SK-N-SH (cell line): ENCODE data around the gene MAP2K5. TPM values are rescaled to one million over a fixed set of nuclear protein-coding genes. Genes with fewer than 3 reads are reported as not detected.

Experiments
- CTCF ChIA-PET: fragments of 300-600, 350-600 bp; formaldehyde crosslinking; extraction: SDS; loops from one replicate; lab custom pipeline; 2021; lab: Yijun Ruan, JAX
- POLR2A ChIA-PET: fragments of 350-600 bp; sonication (Branson Sonifier 250); formaldehyde crosslinking; extraction: SDS; loops from one replicate; lab custom pipeline; 2020; ENCODE audit warnings: antibody characterized with exemption, inconsistent platforms; lab: Yijun Ruan, JAX
- DNase-seq: peaks from one replicate; pipeline ENCODE4 v3.0.0; 2012
- H2AFZ ChIP-seq: fragments of 200-600 bp; sonication (generic); 2 replicates; pipeline ENCODE4 v1.8.1; 2016; ENCODE audit warnings: antibody characterized with exemption, mild to moderate bottlenecking, low read depth
- H3F3A ChIP-seq: fragments of 200-600 bp; sonication (generic); replicated peaks from 2 replicates; pipeline ENCODE3; 2016; ENCODE audit warnings: antibody characterized with exemption, mild to moderate bottlenecking; ENCODE audit not compliant: insufficient read depth
- H3K27ac ChIP-seq, 2 experiments: fragments of 200-500 bp in 1 of 2; fragments of 200-600 bp in 1 of 2; sonication (Bioruptor generic) in 1 of 2; sonication (generic), shearing (Covaris generic) in 1 of 2; 2 replicates each; pipeline versions ENCODE4 v1.5.1 to v1.6.1; 2014 to 2016; ENCODE audit warnings: low read depth in 2 of 2, inconsistent platforms in 1 of 2, low read length in 1 of 2, mild to moderate bottlenecking in 1 of 2, mixed read lengths in 1 of 2
- H3K27me3 ChIP-seq: fragments of 200-600 bp; sonication (generic), shearing (Covaris generic); 2 replicates; pipeline ENCODE4 v1.6.1; 2016; ENCODE audit warnings: mixed run types; ENCODE audit not compliant: insufficient read depth
- H3K36me3 ChIP-seq, 2 experiments: fragments of 200-500 bp in 1 of 2; fragments of 200-600 bp in 1 of 2; sonication (Bioruptor generic) in 1 of 2; sonication (generic) in 1 of 2; replicated peaks in 1 of 2; 2 replicates each; pipeline versions ENCODE3 to v1.5.1; 2014 to 2016; ENCODE audit warnings: low read length in 1 of 2, mild to moderate bottlenecking in 1 of 2; ENCODE audit not compliant: insufficient read depth in 2 of 2, control insufficient read depth in 1 of 2
- H3K4me1 ChIP-seq, 2 experiments: fragments of 200-500 bp in 1 of 2; fragments of 200-600 bp in 1 of 2; sonication (Bioruptor generic) in 1 of 2; sonication (generic), shearing (Covaris generic) in 1 of 2; 2 replicates each; pipeline versions ENCODE4 v1.5.1 to v1.6.1; 2014 to 2016; ENCODE audit warnings: low read depth in 1 of 2, low read length in 1 of 2, mixed run types in 1 of 2; ENCODE audit not compliant: insufficient read depth in 2 of 2, control insufficient read depth in 1 of 2
- H3K4me2 ChIP-seq: fragments of 200-600 bp; sonication (generic), shearing (Covaris generic); 2 replicates; pipeline ENCODE4 v1.6.1; 2017; ENCODE audit warnings: mixed run types
- H3K4me3 ChIP-seq, 2 experiments: fragments of 200-500 bp in 1 of 2; fragments of 200-600 bp in 1 of 2; sonication (Bioruptor generic) in 1 of 2; sonication (generic), shearing (Covaris generic) in 1 of 2; 2 replicates each; pipeline versions ENCODE4 v1.5.1 to v1.8.1; 2014 to 2016; ENCODE audit warnings: low read depth in 2 of 2, inconsistent platforms in 1 of 2, low read length in 1 of 2, mild to moderate bottlenecking in 1 of 2, mixed read lengths in 1 of 2, moderate library complexity in 1 of 2
- H3K79me2 ChIP-seq: fragments of 200-600 bp; sonication (generic); 2 replicates; pipeline ENCODE4 v1.8.1; 2017; ENCODE audit warnings: mild to moderate bottlenecking; ENCODE audit not compliant: insufficient read depth
- H3K9ac ChIP-seq: fragments of 200-600 bp; sonication (generic); 2 replicates; pipeline ENCODE4 v1.6.1; 2017; ENCODE audit warnings: mixed run types
- H3K9me2 ChIP-seq: fragments of 200-600 bp; sonication (generic); 2 replicates; pipeline ENCODE4 v1.6.1; 2017; ENCODE audit warnings: mixed run types
- H3K9me3 ChIP-seq: fragments of 200-600 bp; sonication (generic); 2 replicates; pipeline ENCODE4 v1.6.1; 2017; ENCODE audit warnings: mixed run types, mild to moderate bottlenecking, moderate library complexity
- H4K20me1 ChIP-seq: fragments of 200-600 bp; sonication (generic); 2 replicates; pipeline ENCODE4 v1.6.1; 2017; ENCODE audit warnings: mild to moderate bottlenecking, mixed run types; ENCODE audit not compliant: insufficient read depth
- CHD2 ChIP-seq: fragments of 150-350 bp; IDR thresholded peaks from 2 replicates; pipeline ENCODE4 v1.6.1; 2018; ENCODE audit warnings: low read length; ENCODE audit not compliant: partially characterized antibody
- CTCF ChIP-seq: fragments of 200-600 bp; sonication (generic); IDR thresholded peaks from 2 replicates; pipeline ENCODE4 v1.6.1; 2017; ENCODE audit warnings: antibody characterized with exemption, mild to moderate bottlenecking, moderate library complexity
- ELF1 ChIP-seq: IDR thresholded peaks from 2 replicates; pipeline ENCODE4 v1.4.0; 2012
- EP300 ChIP-seq, 2 experiments: IDR thresholded peaks; 2 replicates each; pipeline versions ENCODE4 v1.4.0 to v1.6.1; 2012; ENCODE audit warnings: borderline replicate concordance in 1 of 2, low read depth in 1 of 2, low read length in 1 of 2
- EZH2phosphoT487 ChIP-seq: fragments of 200-600 bp; sonication (generic); IDR thresholded peaks from 2 replicates; pipeline ENCODE4 v1.6.1; 2017; ENCODE audit warnings: low read depth, mixed run types, mild to moderate bottlenecking, antibody characterized with exemption, moderate library complexity, borderline replicate concordance
- FOXJ3 ChIP-seq: sonication (generic); formaldehyde crosslinking; IDR thresholded peaks from 2 replicates; pipeline ENCODE4 v1.5.1; 2020; ENCODE audit warnings: mild to moderate bottlenecking, missing genetic modification reagents
- FOXM1 ChIP-seq: IDR thresholded peaks from 2 replicates; pipeline ENCODE4 v1.4.0; 2012; ENCODE audit warnings: low read depth, mild to moderate bottlenecking
- IRF3 ChIP-seq: fragments of 150-350 bp; IDR thresholded peaks from 2 replicates; pipeline ENCODE4 v1.6.1; 2016; ENCODE audit warnings: mild to moderate bottlenecking, low read depth, low read length
- JUND ChIP-seq: IDR thresholded peaks from 2 replicates; pipeline ENCODE4 v1.4.0; 2012
- MEF2A ChIP-seq: IDR thresholded peaks from 2 replicates; pipeline ENCODE4 v1.4.0; 2012; ENCODE audit warnings: low read depth, borderline replicate concordance
- MXI1 ChIP-seq: IDR thresholded peaks from 2 replicates; pipeline ENCODE4 v1.6.1; 2012; ENCODE audit warnings: mild to moderate bottlenecking, low read depth, low read length, improper control_type of control experiment
- PBX3 ChIP-seq: IDR thresholded peaks from 2 replicates; pipeline ENCODE4; 2012
- POLR2AphosphoS5 ChIP-seq: IDR thresholded peaks from 2 replicates; pipeline ENCODE4 v1.6.1; 2012; ENCODE audit warnings: low read depth, low read length
- RAD21 ChIP-seq: IDR thresholded peaks from 2 replicates; pipeline ENCODE4 v1.6.1; 2012; ENCODE audit warnings: mild to moderate bottlenecking, low read length
- REST ChIP-seq: IDR thresholded peaks from 2 replicates; pipeline ENCODE4 v1.6.1; 2012; ENCODE audit warnings: mild to moderate bottlenecking, low read depth, low read length, moderate library complexity
- SMC3 ChIP-seq: IDR thresholded peaks from 2 replicates; pipeline ENCODE4 v1.6.1; 2012; ENCODE audit warnings: low read depth, low read length, improper control_type of control experiment
- TAF1 ChIP-seq: IDR thresholded peaks from 2 replicates; pipeline ENCODE4 v1.6.1; 2012; ENCODE audit warnings: low read depth, mild to moderate bottlenecking, low read length, moderate library complexity, borderline replicate concordance
- TCF12 ChIP-seq: IDR thresholded peaks from 2 replicates; pipeline ENCODE4 v1.4.0; 2012
- TEAD4 ChIP-seq: IDR thresholded peaks from 2 replicates; pipeline ENCODE4 v1.4.0; 2012; ENCODE audit warnings: mild to moderate bottlenecking, borderline replicate concordance; ENCODE audit not compliant: insufficient read depth
- YY1 ChIP-seq: IDR thresholded peaks from 2 replicates; pipeline ENCODE4 v1.4.0; 2012; ENCODE audit warnings: low read depth, mild to moderate bottlenecking
- WGBS: methylation state at CpG from one replicate; pipeline ENCODE4 v1.1.6; 2017; ENCODE audit warnings: low lambda C conversion rate; 5-methylcytosine and 5-hydroxymethylcytosine counted together
- polyA plus RNA-seq, 3 experiments: library from polyadenylated mRNA; depleted of rRNA; stranded (reverse); fragments of >200 nt; gene quantifications; 2 replicates each; pipeline ENCODE4 v1.2.3, GENCODE V29; 2012

The MAP2K5 gene
- polyA plus RNA-seq, 1 of the 3 experiments (the other 2 are of a cell fraction): 6.2 TPM

GRCh38 chr15:67770358-67770628, 227.8 kb downstream of the MAP2K5 start:
- DNase-seq: no peak
- H3F3A ChIP-seq: no peaks in the 10 kb centered on the region
- POLR2A ChIA-PET: no interaction called here
- TF ChIP-seq EZH2phosphoT487 (no peak), SMC3 (no peak), TAF1 (no peak), CHD2 (no peak), REST (no peak), CTCF (no peak), TEAD4 (no peak), MXI1 (no peak), TCF12 (no peak), POLR2AphosphoS5 (no peak), PBX3 (no peak), RAD21 (no peak), MEF2A (no peak), EP300 (IDR thresholded peaks at IDR 0.05; ENCODE audit: borderline replicate concordance in 1 of 2, low read depth in 1 of 2, low read length in 1 of 2) (no peak), IRF3 (no peak), FOXM1 (no peak), ELF1 (no peak), JUND (no peak), YY1 (no peak), FOXJ3 (CRISPR knock-in tag) (no peak)
- TF ChIP-seq, all 33 proteins: peak for 0
- Histone ChIP-seq H4K20me1 (no peaks in the 10 kb centered on the region), H3K9me3 (no peaks in the 10 kb centered on the region), H3K79me2 (no peaks in the 10 kb centered on the region), H3K36me3 (peaks cover 3 to 4% of the 10 kb centered on the region in 2 experiments), H3K4me1 (peaks cover 0 to 15% of the 10 kb centered on the region in 2 experiments; a peak in 2 of 4 replicates), H3K27ac (no peak overlapping the region), H3K27me3 (no peaks in the 10 kb centered on the region), H3K4me3 (no peak overlapping the region), H3K9ac (no peak overlapping the region), H3K9me2 (no peaks in the 10 kb centered on the region), H3K4me2 (no peak overlapping the region), H2AFZ (no peak overlapping the region)
- CTCF ChIA-PET: no interaction called here
- 93% methylated on average over 3 of the region's 3 CpGs for WGBS
